Mucosa of descending colon (tissue), 3 donors: ENCODE results near the gene LRRC47. TPM values are rescaled to one million over a fixed set of nuclear protein-coding genes. Genes with fewer than 3 reads are reported as not detected.

Experiments
- ATAC-seq: fragments of 200-7000 bp; cut with Tn5 transposase; one replicate; pipeline ENCODE4 v1.9.1; 2020; ENCODE audit warnings: mild to moderate bottlenecking, moderate library complexity
- DNase-seq, 3 donors: peaks; one replicate each; pipeline ENCODE4 v3.0.0-alpha.2; 2020
- H3K36me3 ChIP-seq: fragments of 200-600 bp; one replicate; pipeline ENCODE4 v1.8.0; 2021; ENCODE audit warnings: low read depth, mild to moderate bottlenecking
- H3K4me1 ChIP-seq: fragments of 200-600 bp; one replicate; pipeline ENCODE4 v1.8.0; 2021; ENCODE audit warnings: low read depth, mild to moderate bottlenecking
- H3K4me3 ChIP-seq: fragments of 200-600 bp; one replicate; pipeline ENCODE4 v1.8.0; 2021; ENCODE audit warnings: mild to moderate bottlenecking
- H3K9me3 ChIP-seq: fragments of 200-600 bp; one replicate; pipeline ENCODE4 v1.8.0; 2021; ENCODE audit warnings: mild to moderate bottlenecking
- CTCF ChIP-seq: fragments of 200-600 bp; IDR thresholded peaks from one replicate; pipeline ENCODE4 v1.8.0; 2022; ENCODE audit warnings: antibody characterized with exemption, mild to moderate bottlenecking
- intact Hi-C, 2 donors: fragments of 100-400 bp; cut with DNase I in 1 of 2; cut with micrococcal nuclease in 1 of 2; formaldehyde crosslinking; loops; one replicate each; pipeline versions ENCODE4 v1.11.0 to v1.11.1; 2022; cut with DNase I, micrococcal nuclease
- total RNA-seq, 3 donors: library from RNA; stranded (reverse); fragmentation: NEBNext Ultra II Directional in 2 of 3; extraction: Animal tissue kit (Norgen Biotek cat#: 25700) in 2 of 3; gene quantifications; one replicate each; pipeline versions ENCODE4 v1.2.1 to v1.2.4, GENCODE V29; 2021 to 2023
- donor health status: DM: no; HTN: no; CAD: no; lungs with moderate emphysema.
- donor health status: DM: no; HTN: no; CAD: no.
- donor health status: DM: no; HTN: yes; CAD: no.

The LRRC47 gene
- total RNA-seq, 3 donors from 2014 or later = 33.2 to 58.9 (median 34.7) TPM

GRCh38 chr1:3736708-3737107, 59.6 kb downstream of the LRRC47 start:
- no peak for ATAC-seq
- Histone ChIP-seq H3K36me3 (no peaks in the 10 kb centered on the region), H3K4me1 (no peaks in the 10 kb centered on the region), H3K9me3 (no peaks in the 10 kb centered on the region), H3K4me3 (no peak overlapping the region)
- no peak for TF ChIP-seq CTCF
- no peak for DNase-seq
- intact Hi-C loops = no loop called here

GRCh38 chr1:3736131-3736561, 60.2 kb downstream of the LRRC47 start:
- DNase-seq (peak in 1 of 3 donors; percentile 30), ATAC-seq (no peak)
- Histone ChIP-seq H3K4me3 (no peak overlapping the region), H3K4me1 (no peaks in the 10 kb centered on the region), H3K36me3 (no peaks in the 10 kb centered on the region), H3K9me3 (no peaks in the 10 kb centered on the region)
- intact Hi-C loops = no loop called here
- no peak for TF ChIP-seq CTCF

GRCh38 chr1:3735688-3736087, 60.6 kb downstream of the LRRC47 start:
- DNase-seq (peak in 1 of 3 donors; percentile 31), ATAC-seq (no peak)
- Histone ChIP-seq H3K36me3 (no peaks in the 10 kb centered on the region), H3K4me3 (no peak overlapping the region), H3K9me3 (no peaks in the 10 kb centered on the region), H3K4me1 (no peaks in the 10 kb centered on the region)
- no peak for TF ChIP-seq CTCF
- intact Hi-C loops = no loop called here

GRCh38 chr1:3735027-3735681, 61.1 kb downstream of the LRRC47 start:
- DNase-seq (no peak), ATAC-seq (no peak)
- no peaks in the 10 kb centered on the region for H3K4me1 ChIP-seq
- no peaks in the 10 kb centered on the region for H3K36me3 ChIP-seq
- no peak overlapping the region for H3K4me3 ChIP-seq
- TF ChIP-seq CTCF = no peak
- no peaks in the 10 kb centered on the region for H3K9me3 ChIP-seq
- intact Hi-C loops = no loop called here

- Histone ChIP-seq H3K36me3 (no peaks in the 10 kb centered on the region), H3K9me3 (no peaks in the 10 kb centered on the region), H3K4me3 (no peak overlapping the region), H3K4me1 (no peaks in the 10 kb centered on the region)
- TF ChIP-seq CTCF = no peak
- intact Hi-C loops = no loop called here
- DNase-seq (no peak), ATAC-seq (no peak)
These were observed 61.7 kb downstream of the LRRC47 start for GRCh38 chr1:3734602-3735001.
